Measurements from ENCODE around the gene IRGC.
"Not testable (repeated sequence)": the region's sequence is repeated elsewhere in the genome, so short reads cannot be mapped to it uniquely, and the experiment has no call there.

IRGC gene

DNA sequence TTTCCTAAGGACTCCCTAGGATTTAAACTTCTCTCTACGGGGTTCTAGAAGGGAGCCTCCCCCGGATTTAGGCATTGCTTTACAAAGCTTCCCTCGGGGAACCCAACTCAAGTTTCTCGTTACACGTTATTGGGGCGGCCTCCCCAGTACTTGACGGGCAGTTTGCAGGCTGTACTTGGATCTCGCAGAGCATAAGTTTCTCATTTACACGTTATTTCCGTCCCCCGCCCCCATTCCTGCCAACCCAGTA is 38.3 kb downstream of the IRGC start:
- DNase-seq, result no peak

DNA sequence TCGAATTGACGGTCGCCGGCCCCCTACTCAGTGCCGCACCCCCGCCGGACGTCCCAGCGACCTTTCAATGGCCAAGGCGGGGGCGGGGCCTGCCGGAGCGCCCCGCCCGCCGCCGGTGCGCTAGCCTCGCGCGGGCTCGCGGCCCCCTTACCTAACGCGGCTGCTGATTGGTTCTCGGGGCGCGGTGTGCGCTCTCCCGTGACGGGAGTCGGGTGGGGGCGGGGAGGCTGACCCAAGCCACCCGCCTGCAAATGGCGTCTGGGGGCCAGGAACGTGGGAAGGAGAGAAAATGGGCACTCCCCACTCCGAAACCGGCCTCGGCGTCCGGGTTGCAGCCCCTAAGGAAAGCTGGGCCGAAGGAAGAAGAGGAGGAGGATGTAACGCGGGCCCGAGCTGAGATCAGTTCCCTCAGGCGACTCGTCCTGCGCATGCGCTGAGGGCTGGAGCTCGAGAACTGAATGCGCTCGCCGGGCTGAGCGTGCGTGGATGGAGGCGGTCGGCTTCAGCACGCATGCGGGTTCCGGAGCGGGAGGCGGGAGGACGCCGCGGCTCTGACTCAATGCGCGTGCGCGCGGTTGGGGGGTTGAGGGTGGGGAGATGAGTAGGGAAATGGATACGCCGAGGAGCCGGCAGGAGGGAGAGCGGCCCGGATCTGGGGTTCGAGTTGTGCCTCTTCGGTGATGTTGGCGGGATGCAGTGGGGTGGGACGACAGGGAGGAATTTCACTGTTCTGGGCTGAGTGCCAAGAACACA is 38.8 kb downstream of the IRGC start, which contains the start of gene SMG9:
Gene SMG9, minus strand, starts transcription at position 460 of the 753 bp plus-strand sequence. CDS start 4,221 bp downstream, outside the sequence.
- peak; percentile 77 to 99 (median 95) for DNase-seq

DNA sequence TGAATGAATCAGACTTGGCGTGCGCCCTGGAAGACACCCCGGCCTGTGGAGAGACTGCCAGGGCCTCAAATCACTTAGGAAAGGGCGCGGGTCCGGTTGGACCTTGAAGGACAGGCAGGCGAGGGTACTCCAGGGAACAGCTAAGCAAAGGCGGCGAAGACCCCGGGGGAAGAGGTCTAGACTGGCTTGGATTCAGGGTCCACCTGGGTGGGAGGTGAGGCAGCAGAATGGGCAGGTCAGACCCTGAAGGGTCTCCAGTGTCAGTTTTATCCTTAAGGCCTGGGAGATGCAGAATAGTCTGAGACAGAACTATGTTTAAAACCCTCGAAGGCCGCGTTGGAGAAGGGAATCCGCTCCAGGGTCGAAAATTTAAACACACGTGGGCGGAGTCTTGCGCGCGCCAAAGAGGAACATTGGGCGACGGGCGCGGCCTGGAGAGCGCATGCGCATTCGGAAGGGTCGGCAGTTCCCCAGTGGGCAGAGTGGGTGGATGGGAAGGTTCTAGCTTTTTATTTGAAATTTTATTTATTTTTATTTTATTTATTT is 39.5 kb downstream of the IRGC start:
- DNase-seq, result peak; percentile 15 to 83 (median 59)

DNA sequence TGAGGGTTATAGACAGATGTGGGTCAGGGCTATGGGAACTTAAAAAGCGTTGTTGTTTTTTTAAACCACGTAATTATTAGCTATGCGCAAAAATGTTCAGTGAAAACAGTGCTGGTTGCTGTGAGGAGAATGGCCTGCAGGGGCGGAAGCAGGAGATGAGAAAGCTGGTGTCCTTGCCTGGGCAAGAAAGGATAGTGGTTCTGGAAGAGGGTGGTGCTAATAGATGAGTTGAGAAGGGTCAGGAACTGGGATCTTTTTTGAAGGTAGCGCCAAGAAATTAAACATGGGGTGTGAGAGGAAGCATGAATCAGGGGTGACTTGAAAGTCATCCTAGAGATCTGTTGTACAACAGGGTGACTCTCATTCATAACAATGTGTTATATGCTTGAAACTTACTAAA is 43.6 kb downstream of the IRGC start:
- DNase-seq, result no peak

DNA sequence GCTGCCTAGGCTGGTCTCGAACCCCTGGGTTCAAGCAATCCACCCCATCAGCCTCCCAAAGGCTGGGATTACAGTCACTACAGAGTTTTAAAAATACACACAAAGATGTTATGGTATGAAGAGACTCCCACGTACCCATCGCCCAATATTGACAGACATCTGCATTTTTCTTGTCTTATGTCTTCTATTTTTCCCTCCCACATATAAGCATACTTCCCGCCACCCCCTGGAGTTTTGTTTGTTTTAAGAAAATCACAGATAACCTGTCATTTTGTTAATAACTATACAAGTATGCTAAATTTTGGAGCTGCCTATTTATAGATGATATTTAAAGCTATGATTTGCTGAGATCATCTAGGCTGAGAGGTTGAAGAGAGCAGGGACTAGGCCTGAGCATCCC is 45.1 kb downstream of the IRGC start:
- DNase-seq, result no peak

DNA sequence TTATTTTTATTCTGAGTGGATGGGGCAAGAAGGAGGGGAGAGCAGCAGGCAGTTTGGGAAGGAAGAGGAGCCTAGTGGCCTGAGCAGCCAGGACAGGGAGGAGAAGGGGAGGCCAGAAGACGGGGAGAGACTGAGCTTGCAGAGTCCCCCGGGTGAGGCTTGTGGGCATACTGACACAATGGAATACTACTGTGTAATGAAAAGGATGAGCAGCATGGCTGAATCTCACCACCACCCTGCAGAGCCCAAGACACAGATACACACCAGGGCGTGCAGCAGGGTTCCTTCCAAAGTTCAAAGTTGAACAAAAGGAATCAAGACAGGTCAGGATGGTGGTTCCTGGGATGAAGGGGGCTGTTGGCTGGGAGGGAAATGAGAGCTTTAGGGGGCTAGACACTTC is 46.9 kb downstream of the IRGC start:
- DNase-seq, result no peak

GRCh38 chr19:43763473-43763939 is 47.6 kb downstream of the IRGC start:
- no peak for DNase-seq

DNA sequence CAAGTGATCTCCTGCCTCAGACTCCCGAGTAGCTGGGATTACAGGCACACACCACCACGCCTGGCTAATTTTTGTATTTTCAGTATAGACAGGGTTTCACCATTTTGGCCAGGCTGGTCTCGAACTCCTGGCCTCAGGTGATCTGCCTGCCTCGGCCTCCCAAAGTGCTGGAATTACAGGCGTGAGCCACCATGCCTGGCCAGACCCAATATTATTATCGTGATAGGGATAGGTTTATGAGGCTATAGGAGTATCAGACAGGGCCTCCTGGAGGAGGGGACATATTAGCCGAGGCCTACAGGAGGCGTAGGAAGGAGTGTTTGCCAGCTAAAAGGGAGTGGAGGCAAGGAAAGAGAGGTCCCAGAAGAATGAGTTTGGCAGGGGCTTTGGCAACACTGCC is 48.8 kb downstream of the IRGC start:
- not testable (repeated sequence) for DNase-seq

GRCh38 chr19:43765109-43765876 is 49.4 kb downstream of the IRGC start:
- peak in 8 of 51 donors; percentile 9 to 62 (median 28) for DNase-seq

DNA sequence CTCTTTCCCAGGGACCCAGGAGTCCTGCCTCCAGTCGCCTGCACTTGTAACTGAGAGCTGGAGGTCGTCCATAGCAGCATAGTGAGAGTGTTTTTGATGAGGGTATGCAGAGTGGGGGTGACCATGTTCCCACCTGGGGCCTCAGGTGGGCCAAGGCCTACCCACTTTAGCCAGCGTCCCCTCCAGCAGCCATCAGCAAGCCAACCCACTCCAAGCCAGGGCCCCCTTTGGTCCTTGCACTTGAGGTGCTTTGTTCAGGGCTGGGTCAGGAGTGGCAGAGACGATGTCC is 50.8 kb downstream of the IRGC start:
- DNase-seq, result no peak

DNA sequence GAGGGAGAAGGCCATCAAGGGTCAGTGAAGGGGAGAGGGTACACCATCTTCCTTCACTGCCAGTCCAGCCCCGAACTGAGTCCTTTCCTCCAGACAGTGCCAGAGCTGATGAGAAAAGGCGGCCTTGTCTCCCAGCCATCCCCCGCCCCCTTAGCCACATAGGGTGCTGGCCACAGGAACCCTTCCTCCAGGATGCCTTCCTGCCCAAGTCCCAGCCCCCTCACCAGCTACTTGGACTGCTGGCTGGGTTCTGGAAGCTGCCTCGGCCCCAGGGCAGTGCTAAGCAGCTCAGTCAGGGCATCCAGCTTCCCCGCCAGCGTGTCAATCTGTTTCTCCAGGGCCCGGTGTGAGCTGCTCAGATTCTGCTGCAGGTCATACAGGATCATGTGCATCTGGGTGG is 51.4 kb downstream of the IRGC start:
- no peak for DNase-seq

DNA sequence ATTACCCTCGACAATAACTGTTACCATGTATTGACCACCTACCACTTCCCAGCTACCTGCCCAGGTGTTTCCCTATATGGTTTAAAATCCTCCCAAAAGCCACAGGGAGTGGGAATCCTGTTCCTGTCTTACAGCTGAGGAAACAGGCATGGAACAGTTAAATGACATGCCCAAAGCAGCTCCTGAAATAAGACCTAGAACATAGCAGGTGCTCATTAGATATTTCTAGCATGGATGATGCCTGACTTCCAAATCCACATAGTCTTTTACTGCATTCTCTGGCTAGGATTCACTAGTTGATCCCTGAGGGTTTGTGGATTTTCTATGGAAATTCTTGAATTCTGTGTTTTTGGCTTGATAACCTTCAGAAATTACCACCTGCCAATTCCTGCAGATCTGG is 51.9 kb downstream of the IRGC start:
- no peak for DNase-seq

DNA sequence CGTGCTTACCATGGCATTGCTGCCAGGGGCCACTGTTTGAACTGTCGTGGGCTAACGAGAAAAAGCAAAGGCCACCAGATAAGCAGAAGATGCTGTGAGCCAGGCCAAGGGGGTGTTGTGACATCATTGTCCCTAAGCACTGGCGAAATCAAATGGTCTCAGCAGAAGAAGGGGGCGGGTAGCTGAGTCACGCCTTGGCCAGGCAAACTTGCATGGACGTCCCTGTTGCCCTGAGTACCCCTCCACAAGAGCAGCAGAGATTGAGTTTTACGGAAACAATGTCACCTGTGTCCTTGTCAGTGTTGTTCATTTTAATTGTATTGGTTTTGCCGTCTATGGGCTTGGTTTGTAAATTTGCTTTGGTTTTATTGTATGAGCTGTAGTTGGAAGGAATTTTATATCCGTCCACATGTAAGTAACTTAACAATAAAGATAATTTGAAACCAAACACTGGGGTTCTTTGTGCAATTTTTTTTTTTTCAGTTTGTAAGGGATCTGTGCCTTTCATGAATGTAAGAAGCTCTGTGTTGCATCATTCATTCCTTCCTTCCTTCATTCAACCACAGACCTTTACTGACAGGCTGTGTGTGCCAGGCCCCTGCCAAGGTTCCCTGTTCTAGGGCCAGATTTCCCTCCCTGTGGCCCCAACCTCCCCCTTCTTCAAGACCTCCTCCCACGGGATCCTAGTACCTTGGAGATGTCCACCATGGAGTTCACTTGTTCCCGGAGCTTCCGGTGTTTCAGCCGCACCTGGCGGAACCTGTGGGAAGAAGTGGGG is 52.6 kb downstream of the IRGC start:
- DNase-seq, result no peak

DNA sequence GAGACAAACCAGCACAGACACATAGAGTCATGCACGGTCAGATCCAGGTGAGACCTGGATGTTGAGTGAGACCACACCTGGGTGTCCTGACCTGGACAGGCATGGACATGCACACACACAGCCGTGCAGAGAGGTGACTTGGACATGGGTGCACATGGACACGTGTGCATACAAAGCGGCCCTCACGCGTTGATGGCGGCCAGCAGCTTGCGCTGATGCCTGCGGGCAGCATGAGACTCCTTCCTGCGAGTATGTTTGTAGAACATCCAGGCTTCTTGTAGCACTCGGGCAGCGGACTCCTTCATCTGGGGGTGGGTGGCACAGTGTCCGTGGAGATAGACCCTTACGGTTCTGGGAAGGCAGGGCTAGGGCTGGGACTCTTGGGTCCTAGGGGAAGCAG is 53.4 kb downstream of the IRGC start:
- DNase-seq, result no peak

Data from hypothalamus (tissue), 51 donors.